Spleen (tissue), 7 donors: Measurements from ENCODE around the gene PTPRN2.

Source experiments
- CTCF ChIP-seq, 11 experiments: fragments of 200-600 bp in 7 of 11; fragments of 450-650 bp in 4 of 11; sonication (generic) in 4 of 11; IDR thresholded peaks in 8 of 11; conservative IDR thresholded peaks in 3 of 11; 1 replicate in 7 of 11; 2 replicates in 4 of 11; pipeline versions ENCODE4 v1.4.0 to v1.8.0; 2016 to 2021; ENCODE audit warnings: antibody characterized with exemption in 11 of 11, inconsistent platforms in 4 of 11, mild to moderate bottlenecking in 1 of 11
- POLR2A ChIP-seq, 3 donors: fragments of 450-650 bp; IDR thresholded peaks; one replicate each; pipeline ENCODE4 v1.5.1; 2017; ENCODE audit warnings: antibody characterized with exemption in 3 of 3, mild to moderate bottlenecking in 1 of 3
- POLR2AphosphoS5 ChIP-seq, 3 donors: sonication (generic); formaldehyde crosslinking; IDR thresholded peaks; one replicate each; pipeline ENCODE4 v1.5.1; 2017; ENCODE audit warnings: antibody characterized with exemption in 3 of 3
- donor health status: DM: no; HTN: no; CAD: no; lungs with moderate emphysema.
- donor health status: DM: no; HTN: no; CAD: no.
- donor health status: DM: no; HTN: no; CAD: no.

GRCh38 chr7:158244873-158245723, 342.5 kb downstream of the PTPRN2 start:
- TF ChIP-seq CTCF (IDR thresholded peaks at IDR 0.05 in 8 of 11, conservative IDR thresholded peaks at IDR 0.05 in 3 of 11) (no peak), POLR2A (IDR thresholded peaks at IDR 0.05) (no peak), POLR2AphosphoS5 (IDR thresholded peaks at IDR 0.05) (no peak)
